GM20000 (cell line): ENCODE results near the gene PDK2.

ENCODE experiments used
- DNase-seq: peaks from one replicate; pipeline ENCODE4 v3.0.0; 2012; ENCODE audit warnings: low spot score
- CTCF ChIP-seq: IDR thresholded peaks from 2 replicates; pipeline ENCODE4 v1.5.1; 2012; ENCODE audit warnings: mild to moderate bottlenecking, control low read depth; ENCODE audit errors: extremely low read depth, missing control alignments

PDK2 gene

DNA sequence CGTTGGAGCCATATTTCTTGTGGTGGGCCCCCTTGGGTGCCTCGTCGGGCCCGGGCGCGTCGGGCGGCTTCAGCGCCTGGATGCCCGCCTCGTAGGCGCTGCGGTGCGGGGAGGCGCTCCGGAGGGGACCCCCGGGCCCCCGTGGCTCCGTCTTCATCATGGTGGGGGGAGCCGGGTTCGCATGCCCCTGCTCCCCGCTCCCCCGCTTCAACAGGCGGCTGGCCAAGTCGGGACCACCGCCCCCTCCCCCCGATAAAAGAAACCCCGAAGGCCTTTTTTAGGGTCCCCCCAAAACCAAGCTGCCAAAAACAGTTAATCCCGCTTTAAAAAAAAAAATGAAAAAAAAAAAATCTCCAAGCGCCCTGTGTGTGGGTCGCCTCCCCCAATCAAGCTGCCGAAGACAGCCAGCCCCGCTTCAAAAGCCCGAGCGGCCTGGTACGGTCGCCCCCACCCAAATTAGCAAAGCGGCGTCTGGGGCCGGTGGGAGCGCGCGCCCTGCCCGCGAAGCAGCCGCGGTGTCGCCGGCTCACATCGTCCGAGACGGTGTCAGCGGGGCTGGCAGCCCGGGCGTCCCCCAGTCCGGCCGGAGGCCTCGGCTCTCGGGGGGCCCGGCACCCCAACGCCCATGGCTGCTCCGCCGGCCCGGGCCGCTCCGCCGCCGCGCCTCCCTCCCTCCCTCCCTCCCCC is 55.3 kb downstream of the PDK2 start, which contains the start of gene PPP1R9B:
Gene PPP1R9B, minus strand, starts transcription at position 324 of the 687 bp plus-strand sequence. Its CDS starts 164 bp downstream, at position 160.
- TF ChIP-seq CTCF, result no peak
- no peak for DNase-seq

- DNase-seq, result peak; percentile 97
- TF ChIP-seq CTCF, result peak; percentile 37
These were observed 56.1 kb downstream of the PDK2 start for GRCh38 chr17:50151041-50151936.

GRCh38 chr17:50151937-50152547 is 56.9 kb downstream of the PDK2 start:
- no peak for TF ChIP-seq CTCF
- peak; percentile 80 for DNase-seq

DNA sequence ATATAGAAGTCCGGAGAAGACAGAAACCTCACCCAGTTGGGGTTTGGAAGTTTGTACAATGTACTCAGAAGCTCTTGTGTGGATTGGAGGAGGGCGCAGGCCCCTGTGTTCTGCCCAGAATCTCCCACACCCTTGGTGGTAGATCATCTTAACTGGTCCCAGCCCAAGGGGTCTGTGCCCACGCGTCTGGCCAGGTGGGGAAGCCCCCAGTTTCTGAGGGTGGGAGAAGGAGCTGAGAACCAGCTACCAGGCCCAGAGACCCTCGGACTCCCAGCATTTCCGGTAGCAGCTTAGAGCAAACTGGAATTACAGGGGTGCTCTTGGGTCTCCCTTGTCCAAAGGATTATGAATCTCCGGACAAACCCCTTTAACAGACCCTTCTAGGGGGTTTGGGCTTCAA is 57.6 kb downstream of the PDK2 start:
- TF ChIP-seq CTCF, result no peak

DNA sequence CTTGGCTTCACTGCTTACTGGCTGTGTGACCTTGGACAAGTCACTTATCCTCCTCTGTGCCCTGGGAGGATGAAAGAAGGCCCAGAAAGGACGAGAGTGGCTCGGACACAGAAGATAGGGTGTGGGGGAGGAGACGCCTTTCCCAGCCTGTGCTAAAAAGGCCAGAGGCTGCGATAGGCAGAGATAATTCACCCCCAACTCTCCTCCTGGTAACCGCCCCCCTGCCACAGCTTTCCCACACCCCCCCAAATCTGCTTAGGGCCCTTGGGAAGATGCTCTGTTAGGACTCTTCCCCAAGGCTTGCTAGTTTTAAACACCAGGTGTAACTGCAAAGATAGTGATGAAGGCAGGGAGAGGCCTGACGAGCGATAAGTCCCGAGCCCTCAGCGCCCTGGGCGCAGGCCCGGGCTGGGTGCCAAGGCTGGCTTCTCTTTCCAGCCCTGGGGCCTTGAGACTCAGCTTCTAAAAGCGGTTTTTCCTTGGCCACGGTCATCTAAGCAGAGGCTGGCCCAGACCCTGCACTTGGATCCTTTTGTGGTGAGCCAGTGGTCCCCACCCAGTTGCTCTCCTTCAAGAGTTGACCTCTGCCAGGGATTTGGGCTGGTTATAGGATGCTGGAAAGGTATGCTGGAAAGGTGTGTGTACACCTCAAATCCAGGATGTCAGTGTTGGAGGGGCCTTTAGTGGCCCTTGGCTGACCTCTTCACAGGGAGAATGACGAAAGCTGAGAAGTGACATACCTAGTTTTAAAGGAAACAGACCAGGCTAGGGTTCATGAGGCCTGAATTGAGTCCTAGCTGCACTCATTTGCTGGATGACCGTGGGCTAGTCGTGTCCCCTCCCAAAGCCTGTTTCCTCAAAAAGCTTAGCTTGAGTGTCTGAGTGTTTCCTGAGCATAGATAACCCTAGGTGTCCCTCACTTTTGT is 58.8 kb downstream of the PDK2 start:
- no peak for TF ChIP-seq CTCF
- no peak for DNase-seq

More for the DNA sequence above, 57.6 kb downstream of the PDK2 start:
- no peak for DNase-seq

DNA sequence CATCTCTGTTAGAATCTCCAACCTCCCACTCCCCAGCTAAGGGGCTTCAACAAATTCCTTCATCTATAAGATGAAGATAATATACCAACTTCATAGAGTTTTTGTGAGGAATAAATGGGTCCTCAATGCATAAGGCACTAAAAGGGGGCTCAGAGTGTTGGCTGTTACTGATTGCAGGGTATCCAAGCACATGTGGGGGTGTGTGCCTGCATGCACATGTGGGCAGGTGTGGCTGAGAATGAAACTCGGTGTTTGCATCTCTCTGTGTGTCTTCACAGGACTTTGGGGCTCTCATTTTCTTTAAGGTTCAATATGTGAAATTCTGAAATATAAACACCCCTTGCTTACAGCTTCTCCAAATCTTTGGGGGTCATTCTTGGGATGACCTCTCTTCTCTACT is 59.5 kb downstream of the PDK2 start:
- no peak for TF ChIP-seq CTCF
- peak; percentile 66 for DNase-seq
